Fibroblast of lung (primary cell): ENCODE measurements around the gene PPWD1.

Experiments used
- EZH2 ChIP-seq: IDR thresholded peaks from 2 replicates; pipeline ENCODE4 v1.5.1; 2012; ENCODE audit warnings: low read length, control low read depth, mild to moderate bottlenecking; ENCODE audit errors: missing control alignments
- TF ChIP-seq, protein P1 (sequence below), 2 donors: IDR thresholded peaks in 1 of 2; conservative IDR thresholded peaks in 1 of 2; 1 replicate in 1 of 2; 2 replicates in 1 of 2; pipeline ENCODE4 v1.5.1; 2011 to 2012; ENCODE audit warnings: low read length in 2 of 2, control low read depth in 1 of 2, inconsistent platforms in 1 of 2, low read depth in 1 of 2, mild to moderate bottlenecking in 1 of 2

GRCh38 chr5:65556718-65557117 lies 6.4 kb upstream of the PPWD1 start:
- no peak for TF ChIP-seq EZH2
- TF ChIP-seq, protein P1, sequence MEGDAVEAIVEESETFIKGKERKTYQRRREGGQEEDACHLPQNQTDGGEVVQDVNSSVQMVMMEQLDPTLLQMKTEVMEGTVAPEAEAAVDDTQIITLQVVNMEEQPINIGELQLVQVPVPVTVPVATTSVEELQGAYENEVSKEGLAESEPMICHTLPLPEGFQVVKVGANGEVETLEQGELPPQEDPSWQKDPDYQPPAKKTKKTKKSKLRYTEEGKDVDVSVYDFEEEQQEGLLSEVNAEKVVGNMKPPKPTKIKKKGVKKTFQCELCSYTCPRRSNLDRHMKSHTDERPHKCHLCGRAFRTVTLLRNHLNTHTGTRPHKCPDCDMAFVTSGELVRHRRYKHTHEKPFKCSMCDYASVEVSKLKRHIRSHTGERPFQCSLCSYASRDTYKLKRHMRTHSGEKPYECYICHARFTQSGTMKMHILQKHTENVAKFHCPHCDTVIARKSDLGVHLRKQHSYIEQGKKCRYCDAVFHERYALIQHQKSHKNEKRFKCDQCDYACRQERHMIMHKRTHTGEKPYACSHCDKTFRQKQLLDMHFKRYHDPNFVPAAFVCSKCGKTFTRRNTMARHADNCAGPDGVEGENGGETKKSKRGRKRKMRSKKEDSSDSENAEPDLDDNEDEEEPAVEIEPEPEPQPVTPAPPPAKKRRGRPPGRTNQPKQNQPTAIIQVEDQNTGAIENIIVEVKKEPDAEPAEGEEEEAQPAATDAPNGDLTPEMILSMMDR (conservative IDR thresholded peaks at IDR 0.05 in 1 of 2, IDR thresholded peaks at IDR 0.05 in 1 of 2; ENCODE audit: low read depth in 1 of 2, low read length in 2 of 2): no peak
